ENCODE measurements around the gene CDKAL1. TPM values are rescaled to one million over a fixed set of nuclear protein-coding genes. Genes with fewer than 3 reads are reported as not detected.

Gene CDKAL1
- total and polyA plus RNA-seq, 2 donors (not counting 3 experiments of a cell fraction or from before 2014, with no cell fraction given), result 6.1 to 20.5 TPM

DNA sequence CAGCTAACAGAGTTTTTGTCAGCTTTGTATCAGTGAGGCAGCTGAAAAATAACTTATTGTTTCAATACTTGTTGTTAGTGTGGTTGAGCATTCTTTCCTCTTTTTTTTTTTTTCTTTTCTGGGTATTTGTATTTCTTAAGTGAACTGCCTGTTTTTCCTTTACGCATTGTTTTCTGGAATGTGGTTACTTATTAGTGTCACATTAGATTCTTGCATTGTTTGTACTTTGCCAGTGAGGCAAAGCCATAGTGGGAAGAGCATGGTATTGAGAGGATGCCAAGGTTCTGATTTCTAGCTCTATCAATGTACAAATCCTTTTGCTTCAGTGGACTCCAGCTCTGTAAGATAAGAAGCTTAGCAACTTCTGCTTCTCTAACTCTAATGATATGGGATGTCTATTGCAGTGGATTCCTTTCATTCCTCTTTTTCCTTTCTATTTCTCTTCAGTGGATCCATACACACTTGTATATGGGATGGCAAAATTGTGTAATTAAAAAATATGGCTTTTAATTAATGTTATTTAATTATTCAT is 3.9 kb downstream of the CDKAL1 start:
- no TSS peak for BruUV-seq (replicated peaks)
- H3K4me2 ChIP-seq (ENCODE audit: insufficient read depth, low read length), result no peak overlapping the region
- peaks cover 50% of the 10 kb centered on the region for H3K79me2 ChIP-seq (ENCODE audit: control insufficient read depth, insufficient read depth, low read length)
- no peaks in the 10 kb centered on the region for H3K9me1 ChIP-seq (replicated peaks; ENCODE audit: control insufficient read depth, extremely low read depth, insufficient read depth, low read length)
- dilution Hi-C loops (cut with MboI; ENCODE audit: extremely low pct_ligation_motif_present, low sequenced_read_pairs), result no loop called here
- H3K4me3 ChIP-seq (replicated peaks in 1 of 3; ENCODE audit: insufficient read depth in 1 of 3, low read depth in 1 of 3, low read length in 3 of 3), result no peak overlapping the region
- intact Hi-C loops (cut with micrococcal nuclease), result no loop called here
- no peak overlapping the region for H3K9ac ChIP-seq (replicated peaks; ENCODE audit: extremely low read depth, insufficient read depth, low read length)
- POLR2A ChIA-PET, result interaction anchor here (0.7 kb wide), 1 partner anchor 1545 kb away, joined by 3 read pairs; no protein-coding TSS in a partner anchor
- DNase-seq (ENCODE audit: low read depth, low spot score) (no peak), FAIRE-seq (no peak)
- no peaks in the 10 kb centered on the region for H3K9me3 ChIP-seq (replicated peaks; ENCODE audit: control insufficient read depth, insufficient read depth, low read length)
- no peak for TF ChIP-seq FOS (IDR thresholded peaks at IDR 0.05; ENCODE audit: borderline replicate concordance, insufficient read depth, low read length)
- TF ChIP-seq MAX (IDR thresholded peaks at IDR 0.05; ENCODE audit: insufficient read depth, insufficient read length), result no peak
- TF ChIP-seq, protein P1, sequence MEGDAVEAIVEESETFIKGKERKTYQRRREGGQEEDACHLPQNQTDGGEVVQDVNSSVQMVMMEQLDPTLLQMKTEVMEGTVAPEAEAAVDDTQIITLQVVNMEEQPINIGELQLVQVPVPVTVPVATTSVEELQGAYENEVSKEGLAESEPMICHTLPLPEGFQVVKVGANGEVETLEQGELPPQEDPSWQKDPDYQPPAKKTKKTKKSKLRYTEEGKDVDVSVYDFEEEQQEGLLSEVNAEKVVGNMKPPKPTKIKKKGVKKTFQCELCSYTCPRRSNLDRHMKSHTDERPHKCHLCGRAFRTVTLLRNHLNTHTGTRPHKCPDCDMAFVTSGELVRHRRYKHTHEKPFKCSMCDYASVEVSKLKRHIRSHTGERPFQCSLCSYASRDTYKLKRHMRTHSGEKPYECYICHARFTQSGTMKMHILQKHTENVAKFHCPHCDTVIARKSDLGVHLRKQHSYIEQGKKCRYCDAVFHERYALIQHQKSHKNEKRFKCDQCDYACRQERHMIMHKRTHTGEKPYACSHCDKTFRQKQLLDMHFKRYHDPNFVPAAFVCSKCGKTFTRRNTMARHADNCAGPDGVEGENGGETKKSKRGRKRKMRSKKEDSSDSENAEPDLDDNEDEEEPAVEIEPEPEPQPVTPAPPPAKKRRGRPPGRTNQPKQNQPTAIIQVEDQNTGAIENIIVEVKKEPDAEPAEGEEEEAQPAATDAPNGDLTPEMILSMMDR (IDR thresholded peaks at IDR 0.05; ENCODE audit: extremely low read depth in 1 of 2, insufficient read depth in 1 of 2, low read depth in 1 of 2, low read length in 2 of 2), result no peak
- no peak for TF ChIP-seq EZH2 (IDR thresholded peaks at IDR 0.05; ENCODE audit: borderline replicate concordance, low read depth, low read length, severe bottlenecking)
- TF ChIP-seq MYC (IDR thresholded peaks at IDR 0.05; ENCODE audit: low read depth, low read length), result no peak
- TF ChIP-seq POLR2A (IDR thresholded peaks at IDR 0.05; ENCODE audit: low read depth, low read length), result no peak
- no peak for TF ChIP-seq POLR2AphosphoS5 (IDR thresholded peaks at IDR 0.05; ENCODE audit: insufficient read depth, low read depth, low read length)
- no peak for TF ChIP-seq GATA2 (IDR thresholded peaks at IDR 0.05; ENCODE audit: insufficient read depth, insufficient read length, low read depth, low read length)
- no peaks in the 10 kb centered on the region for H3K27me3 ChIP-seq (ENCODE audit: control insufficient read depth in 2 of 2, insufficient read depth in 2 of 2, low read length in 2 of 2)
- no peak overlapping the region for H3K27ac ChIP-seq (ENCODE audit: insufficient read depth, low read depth, low read length)
- H4K20me1 ChIP-seq (replicated peaks; ENCODE audit: control insufficient read depth, extremely low read depth, insufficient read depth, low read length), result no peaks in the 10 kb centered on the region
- H2AFZ ChIP-seq (ENCODE audit: low read depth, low read length), result no peak overlapping the region
- CTCF ChIA-PET, result interaction anchor here (1.3 kb wide), 1 partner anchor 134 kb away, joined by 4 read pairs; no protein-coding TSS in a partner anchor
- H3K36me3 ChIP-seq (ENCODE audit: control insufficient read depth in 2 of 2, extremely low read depth in 1 of 2, insufficient read depth in 2 of 2, low read length in 2 of 2), result no peaks in the 10 kb centered on the region
- peaks cover 17% of the 10 kb centered on the region for H3K4me1 ChIP-seq (ENCODE audit: control insufficient read depth, extremely low read depth, insufficient read depth, low read length)
